ENCODE results near the gene TMCC3.

TMCC3 gene

GRCh38 chr12:94584377-94584776, 66.0 kb downstream of the TMCC3 start:
- H3K27me3 ChIP-seq (replicated peaks; ENCODE audit: control insufficient read depth, insufficient read depth, low read length): no peaks in the 10 kb centered on the region
- TF ChIP-seq, protein P1, sequence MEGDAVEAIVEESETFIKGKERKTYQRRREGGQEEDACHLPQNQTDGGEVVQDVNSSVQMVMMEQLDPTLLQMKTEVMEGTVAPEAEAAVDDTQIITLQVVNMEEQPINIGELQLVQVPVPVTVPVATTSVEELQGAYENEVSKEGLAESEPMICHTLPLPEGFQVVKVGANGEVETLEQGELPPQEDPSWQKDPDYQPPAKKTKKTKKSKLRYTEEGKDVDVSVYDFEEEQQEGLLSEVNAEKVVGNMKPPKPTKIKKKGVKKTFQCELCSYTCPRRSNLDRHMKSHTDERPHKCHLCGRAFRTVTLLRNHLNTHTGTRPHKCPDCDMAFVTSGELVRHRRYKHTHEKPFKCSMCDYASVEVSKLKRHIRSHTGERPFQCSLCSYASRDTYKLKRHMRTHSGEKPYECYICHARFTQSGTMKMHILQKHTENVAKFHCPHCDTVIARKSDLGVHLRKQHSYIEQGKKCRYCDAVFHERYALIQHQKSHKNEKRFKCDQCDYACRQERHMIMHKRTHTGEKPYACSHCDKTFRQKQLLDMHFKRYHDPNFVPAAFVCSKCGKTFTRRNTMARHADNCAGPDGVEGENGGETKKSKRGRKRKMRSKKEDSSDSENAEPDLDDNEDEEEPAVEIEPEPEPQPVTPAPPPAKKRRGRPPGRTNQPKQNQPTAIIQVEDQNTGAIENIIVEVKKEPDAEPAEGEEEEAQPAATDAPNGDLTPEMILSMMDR (IDR thresholded peaks at IDR 0.05; ENCODE audit: insufficient read depth, low read length, poor library complexity, severe bottlenecking): no peak
- H3K4me3 ChIP-seq (replicated peaks; ENCODE audit: low read depth, low read length): no peak overlapping the region
- H3K36me3 ChIP-seq (ENCODE audit: control insufficient read depth, insufficient read depth, low read length): peaks cover 6% of the 10 kb centered on the region
- no peak for DNase-seq (ENCODE audit: extremely low read depth, insufficient read length)

GRCh38 chr12:94582591-94582990, 67.8 kb downstream of the TMCC3 start:
- DNase-seq (ENCODE audit: extremely low read depth, insufficient read length): no peak
- H3K27me3 ChIP-seq (replicated peaks; ENCODE audit: control insufficient read depth, insufficient read depth, low read length): no peaks in the 10 kb centered on the region
- H3K4me3 ChIP-seq (replicated peaks; ENCODE audit: low read depth, low read length): no peak overlapping the region
- peaks cover 13% of the 10 kb centered on the region for H3K36me3 ChIP-seq (ENCODE audit: control insufficient read depth, insufficient read depth, low read length)
- TF ChIP-seq, protein P1 (IDR thresholded peaks at IDR 0.05; ENCODE audit: insufficient read depth, low read length, poor library complexity, severe bottlenecking): no peak

DNA sequence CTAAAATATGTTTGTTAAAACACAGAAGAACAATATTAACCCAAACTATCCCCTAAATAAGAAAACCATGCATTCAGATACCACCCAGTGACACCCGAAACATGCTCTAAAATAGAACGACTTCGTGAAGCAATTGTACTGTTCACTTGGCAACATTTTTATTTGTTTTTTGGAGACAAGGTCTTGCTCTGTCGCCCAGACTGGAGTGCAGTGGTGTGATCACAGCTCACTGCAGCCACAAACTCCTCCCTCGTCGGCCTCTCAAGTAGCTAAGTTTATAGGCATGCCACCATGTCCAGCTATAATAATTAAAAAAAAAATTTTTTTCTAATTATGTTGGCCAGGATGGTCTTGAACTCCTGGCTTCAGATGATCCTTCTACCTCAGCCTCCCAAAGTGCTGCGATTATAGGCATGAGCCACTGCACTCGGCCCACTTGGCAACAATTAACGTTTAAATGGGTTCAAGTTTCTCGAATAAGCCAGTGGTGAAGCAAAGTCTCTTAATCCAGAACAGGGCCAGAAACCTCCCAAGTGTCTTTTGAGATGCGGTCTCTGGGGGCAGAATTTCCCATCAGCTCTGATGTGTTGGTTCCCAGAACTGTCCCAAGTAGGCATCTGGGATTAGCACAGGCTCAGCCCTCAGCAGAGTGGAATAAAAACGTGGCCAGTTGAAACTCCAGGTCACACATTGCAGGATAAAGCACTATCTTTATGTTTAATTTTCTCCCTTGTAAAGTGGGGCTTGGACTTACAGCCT, 74.5 kb downstream of the TMCC3 start:
- H3K27me3 ChIP-seq (replicated peaks; ENCODE audit: control insufficient read depth, insufficient read depth, low read length): no peaks in the 10 kb centered on the region
- DNase-seq (ENCODE audit: extremely low read depth, insufficient read length): no peak
- peaks cover 21% of the 10 kb centered on the region for H3K36me3 ChIP-seq (ENCODE audit: control insufficient read depth, insufficient read depth, low read length)
- no peak overlapping the region for H3K4me3 ChIP-seq (replicated peaks; ENCODE audit: low read depth, low read length)
- TF ChIP-seq, protein P1 (IDR thresholded peaks at IDR 0.05; ENCODE audit: insufficient read depth, low read length, poor library complexity, severe bottlenecking): no peak

DNA sequence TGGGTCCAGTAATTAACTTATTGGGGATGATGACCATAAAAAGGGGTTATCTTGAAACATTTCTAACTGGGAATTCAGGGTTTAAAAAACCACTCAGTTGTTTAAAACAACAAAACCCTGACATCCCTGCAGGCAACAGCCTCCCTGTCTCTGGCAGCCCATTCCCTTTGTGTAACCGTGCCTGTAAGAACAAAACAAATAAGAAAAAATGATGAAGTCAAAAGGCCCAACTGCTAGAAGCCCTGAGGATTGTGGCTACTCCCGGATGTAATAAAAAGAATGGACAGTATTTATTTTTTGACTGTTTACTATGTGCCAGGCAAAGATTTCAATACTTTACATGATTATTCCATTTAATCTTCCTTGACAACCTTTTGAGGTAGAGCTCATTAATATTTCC, 75.3 kb downstream of the TMCC3 start:
- Histone ChIP-seq H3K4me3 (replicated peaks; ENCODE audit: low read depth, low read length) (no peak overlapping the region), H3K27me3 (replicated peaks; ENCODE audit: control insufficient read depth, insufficient read depth, low read length) (no peaks in the 10 kb centered on the region), H3K36me3 (ENCODE audit: control insufficient read depth, insufficient read depth, low read length) (peaks cover 24% of the 10 kb centered on the region)
- TF ChIP-seq, protein P1 (IDR thresholded peaks at IDR 0.05; ENCODE audit: insufficient read depth, low read length, poor library complexity, severe bottlenecking): no peak
- DNase-seq (ENCODE audit: extremely low read depth, insufficient read length): no peak

DNA sequence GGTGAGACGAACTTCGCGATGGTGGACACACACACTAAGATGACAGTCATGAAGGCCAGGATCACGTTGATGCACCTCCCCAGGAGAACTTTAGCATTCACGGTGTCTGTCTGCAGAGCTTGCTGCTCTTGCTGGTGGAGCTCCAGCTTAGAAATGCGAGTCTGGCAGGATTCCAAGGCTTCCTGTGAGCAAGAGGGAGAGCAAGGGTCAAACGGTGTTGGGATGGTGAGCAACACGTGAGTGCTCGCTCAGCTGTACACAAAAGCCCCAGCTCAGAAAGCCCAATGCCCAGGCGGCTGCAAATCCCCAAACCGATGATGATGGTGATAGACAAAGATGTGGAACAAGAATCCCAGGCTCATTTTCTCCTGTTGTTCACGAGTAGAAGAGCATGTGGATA, 78.8 kb downstream of the TMCC3 start:
- no peak overlapping the region for H3K4me3 ChIP-seq (replicated peaks; ENCODE audit: low read depth, low read length)
- TF ChIP-seq, protein P1 (IDR thresholded peaks at IDR 0.05; ENCODE audit: insufficient read depth, low read length, poor library complexity, severe bottlenecking): no peak
- DNase-seq (ENCODE audit: extremely low read depth, insufficient read length): no peak
- H3K27me3 ChIP-seq (replicated peaks; ENCODE audit: control insufficient read depth, insufficient read depth, low read length): no peaks in the 10 kb centered on the region
- H3K36me3 ChIP-seq (ENCODE audit: control insufficient read depth, insufficient read depth, low read length): peaks cover 14% of the 10 kb centered on the region
